Osteocyte (in vitro differentiated cells): Measurements from ENCODE around the gene L3HYPDH. TPM values are rescaled to one million over a fixed set of nuclear protein-coding genes. Genes with fewer than 3 reads are reported as not detected.
A peak's percentile ranks its signal among the peaks of the same experiment; 100 is the strongest.

Experiments used
- DNase-seq: peaks from one replicate; pipeline ENCODE4 v3.0.0; 2021; ENCODE audit warnings: mixed read lengths; ENCODE audit not compliant: unreplicated experiment; ENCODE audit errors: extremely low spot score
- H3K27ac Mint-ChIP-seq: one replicate; pipeline ENCODE4 v1.8.0; 2021; ENCODE audit warnings: mild to moderate bottlenecking, mixed read lengths; ENCODE audit not compliant: unreplicated experiment
- H3K27me3 Mint-ChIP-seq: one replicate; pipeline ENCODE4 v1.8.0; 2021; ENCODE audit warnings: mixed read lengths; ENCODE audit not compliant: unreplicated experiment
- H3K36me3 Mint-ChIP-seq: one replicate; pipeline ENCODE4 v1.8.0; 2021; ENCODE audit warnings: mixed read lengths; ENCODE audit not compliant: unreplicated experiment
- H3K4me1 Mint-ChIP-seq: one replicate; pipeline ENCODE4 v1.8.0; 2021; ENCODE audit warnings: mixed read lengths; ENCODE audit not compliant: unreplicated experiment
- H3K4me3 Mint-ChIP-seq: one replicate; pipeline ENCODE4 v1.8.0; 2021; ENCODE audit warnings: mild to moderate bottlenecking, moderate library complexity, mixed read lengths; ENCODE audit not compliant: unreplicated experiment
- H3K9me3 Mint-ChIP-seq: one replicate; pipeline ENCODE4 v1.8.0; 2021; ENCODE audit warnings: mixed read lengths; ENCODE audit not compliant: unreplicated experiment
- CTCF ChIP-seq: fragments of 200-600 bp; sonication (generic); IDR thresholded peaks from 2 replicates; pipeline ENCODE4 v1.5.0; 2021; ENCODE audit warnings: antibody characterized with exemption, mild to moderate bottlenecking, moderate library complexity
- total RNA-seq: library from RNA; stranded (reverse); gene quantifications from 2 replicates; pipeline ENCODE4 v1.2.1, GENCODE V29; 2021

L3HYPDH gene
- total RNA-seq, 1 donor from 2014 or later: 32.2 TPM

- peak overlapping the region; percentile 80 for H3K4me3 Mint-ChIP-seq
- peak overlapping the region; percentile 71 for H3K27ac Mint-ChIP-seq
- H3K27me3 Mint-ChIP-seq: no peaks in the 10 kb centered on the region
- no peaks in the 10 kb centered on the region for H3K9me3 Mint-ChIP-seq
- peak; percentile 87 for DNase-seq
- no peak for TF ChIP-seq CTCF
- peaks cover 7% of the 10 kb centered on the region for H3K4me1 Mint-ChIP-seq
- peaks cover 17% of the 10 kb centered on the region for H3K36me3 Mint-ChIP-seq
Observed at GRCh38 chr14:59464486-59465315, 19.5 kb downstream of the L3HYPDH start.

GRCh38 chr14:59463787-59464485, 20.3 kb downstream of the L3HYPDH start:
- H3K27me3 Mint-ChIP-seq: no peaks in the 10 kb centered on the region
- peaks cover 7% of the 10 kb centered on the region for H3K4me1 Mint-ChIP-seq
- H3K9me3 Mint-ChIP-seq: no peaks in the 10 kb centered on the region
- peak overlapping the region; percentile 80 for H3K4me3 Mint-ChIP-seq
- DNase-seq: no peak
- no peak for TF ChIP-seq CTCF
- peaks cover 20% of the 10 kb centered on the region for H3K36me3 Mint-ChIP-seq
- H3K27ac Mint-ChIP-seq: peak overlapping the region; percentile 16

- H3K9me3 Mint-ChIP-seq: peaks cover 10% of the 10 kb centered on the region
- no peak overlapping the region for H3K4me3 Mint-ChIP-seq
- peaks cover 38% of the 10 kb centered on the region for H3K36me3 Mint-ChIP-seq
- H3K27me3 Mint-ChIP-seq: no peaks in the 10 kb centered on the region
- TF ChIP-seq CTCF: no peak
- H3K27ac Mint-ChIP-seq: no peak overlapping the region
- no peak for DNase-seq
- peaks cover 7% of the 10 kb centered on the region for H3K4me1 Mint-ChIP-seq
Observed at GRCh38 chr14:59461891-59462290, 22.3 kb downstream of the L3HYPDH start.

- H3K9me3 Mint-ChIP-seq: peaks cover 10% of the 10 kb centered on the region
- no peak for DNase-seq
- H3K27ac Mint-ChIP-seq: no peak overlapping the region
- H3K4me1 Mint-ChIP-seq: peaks cover 5% of the 10 kb centered on the region
- no peak overlapping the region for H3K4me3 Mint-ChIP-seq
- H3K36me3 Mint-ChIP-seq: peaks cover 48% of the 10 kb centered on the region
- no peak for TF ChIP-seq CTCF
- no peaks in the 10 kb centered on the region for H3K27me3 Mint-ChIP-seq
Observed at GRCh38 chr14:59460378-59460777, 23.8 kb downstream of the L3HYPDH start.

GRCh38 chr14:59458486-59458885, 25.7 kb downstream of the L3HYPDH start:
- TF ChIP-seq CTCF: no peak
- H3K4me3 Mint-ChIP-seq: no peak overlapping the region
- peaks cover 10% of the 10 kb centered on the region for H3K9me3 Mint-ChIP-seq
- no peak for DNase-seq
- H3K4me1 Mint-ChIP-seq: peaks cover 14% of the 10 kb centered on the region
- H3K27ac Mint-ChIP-seq: no peak overlapping the region
- H3K27me3 Mint-ChIP-seq: no peaks in the 10 kb centered on the region
- H3K36me3 Mint-ChIP-seq: peaks cover 51% of the 10 kb centered on the region
